PC-9 (cell line): ENCODE measurements around the gene EIF3I. TPM values are rescaled to one million over a fixed set of nuclear protein-coding genes. Genes with fewer than 3 reads are reported as not detected.
A peak's percentile ranks its signal among the peaks of the same experiment; 100 is the strongest.

Experiments
- BruUV-seq: library from RNA; stranded (reverse); fragments of 400-500 nt; replicated peaks from 2 replicates; lab custom pipeline; 2021; lab: Mats Ljungman, UMichigan
- CTCF ChIA-PET: fragments of 300-600 bp; sonication (Branson Sonifier 250); formaldehyde crosslinking; loops from one replicate; lab custom pipeline; 2022; ENCODE audit warnings: antibody characterized with exemption; lab: Charles Lee
- POLR2A ChIA-PET: fragments of 300-600 bp; sonication (Branson Sonifier 250); formaldehyde crosslinking; loops from one replicate; lab custom pipeline; 2022; ENCODE audit warnings: antibody characterized with exemption; ENCODE audit not compliant: unreplicated experiment; lab: Charles Lee
- DNase-seq, 2 experiments: peaks; one replicate each; pipeline versions ENCODE4 v3.0.0 to v3.0.0-alpha.2; 2015 to 2022; ENCODE audit warnings: mixed read lengths in 1 of 2
- H2AFZ ChIP-seq: fragments of 200-600 bp; sonication (generic); 2 replicates; pipeline ENCODE4 v1.8.1; 2017; ENCODE audit warnings: antibody characterized with exemption
- H3F3A ChIP-seq: fragments of 200-600 bp; sonication (generic); 2 replicates; pipeline ENCODE4 v1.8.1; 2017; ENCODE audit warnings: antibody characterized with exemption, mild to moderate bottlenecking, low read depth; ENCODE audit not compliant: insufficient read depth
- H3K27ac ChIP-seq: fragments of 200-600 bp; sonication (generic); 2 replicates; pipeline ENCODE4 v1.6.1; 2016; ENCODE audit warnings: mixed run types
- H3K27me3 ChIP-seq: fragments of 200-600 bp; sonication (generic); 2 replicates; pipeline ENCODE4 v1.6.1; 2016; ENCODE audit warnings: low read depth, mixed run types; ENCODE audit not compliant: insufficient read depth
- H3K36me3 ChIP-seq: fragments of 200-600 bp; sonication (generic); 2 replicates; pipeline ENCODE4 v1.6.1; 2016; ENCODE audit warnings: low read depth, mixed run types
- H3K4me1 ChIP-seq: fragments of 200-600 bp; sonication (generic); replicated peaks from 2 replicates; pipeline ENCODE4 v1.6.1; 2016; ENCODE audit warnings: mixed run types; ENCODE audit not compliant: insufficient read depth
- H3K4me2 ChIP-seq: fragments of 200-600 bp; sonication (generic); 2 replicates; pipeline ENCODE4 v1.6.1; 2017; ENCODE audit warnings: mixed run types
- H3K4me3 ChIP-seq: fragments of 200-600 bp; sonication (generic); 2 replicates; pipeline ENCODE4 v1.6.1; 2016; ENCODE audit warnings: mixed run types
- H3K79me2 ChIP-seq: fragments of 200-600 bp; sonication (generic); 2 replicates; pipeline ENCODE4 v1.6.1; 2017; ENCODE audit warnings: low read depth, mixed run types
- H3K9me2 ChIP-seq: fragments of 200-600 bp; sonication (generic); 2 replicates; pipeline ENCODE4 v1.8.1; 2017; ENCODE audit warnings: mild to moderate bottlenecking; ENCODE audit not compliant: insufficient read depth
- H3K9me3 ChIP-seq: fragments of 200-600 bp; sonication (generic); 2 replicates; pipeline ENCODE4 v1.8.1; 2016; ENCODE audit warnings: low read depth; ENCODE audit not compliant: insufficient read depth
- H4K20me1 ChIP-seq: fragments of 200-600 bp; sonication (generic); 2 replicates; pipeline ENCODE4 v1.8.1; 2017; ENCODE audit not compliant: insufficient read depth
- CTCF ChIP-seq: fragments of 200-600 bp; sonication (generic); conservative IDR thresholded peaks from 2 replicates; pipeline ENCODE4 v1.6.1; 2017; ENCODE audit warnings: mixed run types, antibody characterized with exemption, mild to moderate bottlenecking, moderate library complexity
- EZH2 ChIP-seq: fragments of 200-600 bp; sonication (generic); IDR thresholded peaks from 2 replicates; pipeline ENCODE4 v1.8.0; 2017; ENCODE audit warnings: antibody characterized with exemption, low read depth
- intact Hi-C: fragments of 100-400 bp; cut with micrococcal nuclease; formaldehyde crosslinking; loops from one replicate; pipeline ENCODE4 v1.10.0; 2022; ENCODE audit not compliant: unreplicated experiment
- total RNA-seq: library from RNA; stranded (reverse); gene quantifications from 2 replicates; pipeline ENCODE4 v1.2.3, GENCODE V29; 2021

EIF3I gene
- total RNA-seq, 1 experiment from 2014 or later: 229 TPM

- no TSS peak for BruUV-seq
- CTCF ChIA-PET: interaction anchor here (0.6 kb wide), 3 partner anchors 38 to 147 kb away, joined by 3 to 5 read pairs (median 3); no protein-coding TSS in a partner anchor
- H3K4me1 ChIP-seq: peaks cover 18% of the 10 kb centered on the region
- H3K4me3 ChIP-seq: no peak overlapping the region
- no peaks in the 10 kb centered on the region for H3K9me3 ChIP-seq
- no peaks in the 10 kb centered on the region for H4K20me1 ChIP-seq
- H3K27me3 ChIP-seq: no peaks in the 10 kb centered on the region
- H3K79me2 ChIP-seq: no peaks in the 10 kb centered on the region
- H3K36me3 ChIP-seq: no peaks in the 10 kb centered on the region
- H3K9me2 ChIP-seq: no peaks in the 10 kb centered on the region
- no peak overlapping the region for H3K27ac ChIP-seq
- intact Hi-C loops: no loop called here
- no peak for DNase-seq
- no peak overlapping the region for H2AFZ ChIP-seq
- H3K4me2 ChIP-seq: no peak overlapping the region
- POLR2A ChIA-PET: no interaction called here
- TF ChIP-seq CTCF (no peak), EZH2 (no peak)
- H3F3A ChIP-seq: peaks cover 6% of the 10 kb centered on the region; the same call in 1 of the 2 replicates
These were observed 47.5 kb downstream of the EIF3I start for GRCh38 chr1:32269744-32270143.

- Histone ChIP-seq H3K4me3 (no peak overlapping the region; the same call in 1 of the 2 replicates), H3K9me3 (no peaks in the 10 kb centered on the region), H3K36me3 (no peaks in the 10 kb centered on the region), H3K4me1 (peaks cover 18% of the 10 kb centered on the region), H3K27ac (no peak overlapping the region), H3F3A (peaks cover 6% of the 10 kb centered on the region; the same call in 1 of the 2 replicates), H3K27me3 (no peaks in the 10 kb centered on the region), H2AFZ (peak overlapping the region; percentile 67; the same call in 1 of the 2 replicates), H3K79me2 (no peaks in the 10 kb centered on the region), H3K9me2 (no peaks in the 10 kb centered on the region), H3K4me2 (peak overlapping the region; percentile 86), H4K20me1 (no peaks in the 10 kb centered on the region)
- intact Hi-C loops: no loop called here
- TF ChIP-seq CTCF (no peak), EZH2 (no peak)
- no TSS peak for BruUV-seq
- CTCF ChIA-PET: no interaction called here
- DNase-seq: no peak
- POLR2A ChIA-PET: no interaction called here
These were observed 50.6 kb downstream of the EIF3I start for GRCh38 chr1:32272557-32273390.

DNA sequence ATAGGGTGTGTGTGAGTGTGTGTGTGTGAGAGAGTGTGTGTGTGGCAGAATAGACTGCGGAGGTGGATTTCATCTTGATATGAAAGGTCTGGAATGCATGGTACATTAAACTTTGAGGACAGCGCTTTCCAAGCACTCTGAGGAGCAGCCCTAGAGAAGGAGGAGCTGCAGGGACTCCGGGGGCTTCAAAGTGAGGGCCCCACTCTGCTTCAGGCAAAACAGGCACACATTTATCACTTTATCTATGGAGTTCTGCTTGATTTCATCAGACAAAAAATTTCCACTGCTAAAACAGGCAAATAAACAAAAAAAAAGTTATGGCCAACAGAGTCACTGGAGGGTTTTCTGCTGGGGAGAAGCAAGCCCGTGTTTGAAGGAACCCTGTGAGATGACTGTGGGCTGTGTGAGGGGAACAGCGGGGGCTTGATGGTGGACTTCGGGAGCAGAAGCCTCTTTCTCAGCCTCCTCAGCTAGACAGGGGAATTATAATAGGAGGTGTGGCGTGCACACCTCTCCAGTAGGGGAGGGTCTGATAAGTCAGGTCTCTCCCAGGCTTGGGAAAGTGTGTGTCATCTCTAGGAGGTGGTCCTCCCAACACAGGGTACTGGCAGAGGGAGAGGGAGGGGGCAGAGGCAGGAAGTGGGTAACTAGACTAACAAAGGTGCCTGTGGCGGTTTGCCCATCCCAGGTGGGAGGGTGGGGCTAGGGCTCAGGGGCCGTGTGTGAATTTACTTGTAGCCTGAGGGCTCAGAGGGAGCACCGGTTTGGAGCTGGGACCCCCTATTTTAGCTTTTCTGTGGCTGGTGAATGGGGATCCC, 51.4 kb downstream of the EIF3I start:
- Histone ChIP-seq H4K20me1 (no peaks in the 10 kb centered on the region), H3K9me3 (no peaks in the 10 kb centered on the region), H3K36me3 (no peaks in the 10 kb centered on the region), H3K4me1 (peaks cover 18% of the 10 kb centered on the region), H3F3A (peaks cover 6% of the 10 kb centered on the region; the same call in 1 of the 2 replicates), H2AFZ (peak overlapping the region; percentile 67; the same call in 1 of the 2 replicates), H3K4me3 (peak overlapping the region; percentile 38; the same call in 1 of the 2 replicates), H3K79me2 (no peaks in the 10 kb centered on the region), H3K4me2 (peak overlapping the region; percentile 86), H3K27ac (peak overlapping the region; percentile 4; the same call in 1 of the 2 replicates), H3K9me2 (no peaks in the 10 kb centered on the region), H3K27me3 (no peaks in the 10 kb centered on the region)
- ChIA-PET POLR2A (interaction anchor here (0.6 kb wide), 2 partner anchors 17 to 194 kb away, joined by 4 to 6 read pairs; no protein-coding TSS in a partner anchor), CTCF (no interaction called here)
- DNase-seq: peak; percentile 79 to 86
- peak; percentile 53 for TF ChIP-seq CTCF
- no peak for TF ChIP-seq EZH2
- intact Hi-C loops: no loop called here
- TSS peak; percentile 94 for BruUV-seq
